HEK293 (cell line): ENCODE measurements around the gene SRRM4.

Experiments
- BCL6B ChIP-seq: fragments of 450-650 bp; formaldehyde crosslinking; IDR thresholded peaks from 2 replicates; pipeline ENCODE4 v1.5.1; 2017; ENCODE audit warnings: missing biosample characterization, missing genetic modification characterization
- PRDM10 ChIP-seq: fragments of 450-650 bp; formaldehyde crosslinking; IDR thresholded peaks from 2 replicates; pipeline ENCODE4 v1.5.1; 2016; ENCODE audit warnings: missing biosample characterization, missing genetic modification characterization
- RBAK ChIP-seq: fragments of 450-650 bp; formaldehyde crosslinking; IDR thresholded peaks from 2 replicates; pipeline ENCODE4 v1.5.1; 2016; ENCODE audit warnings: missing biosample characterization, missing genetic modification characterization
- YY1 ChIP-seq: fragments of 450-650 bp; formaldehyde crosslinking; IDR thresholded peaks from 2 replicates; pipeline ENCODE4 v1.5.1; 2018; ENCODE audit warnings: missing biosample characterization, missing genetic modification characterization
- ZNF133 ChIP-seq: fragments of 450-650 bp; formaldehyde crosslinking; IDR thresholded peaks from 2 replicates; pipeline ENCODE4 v1.5.1; 2016; ENCODE audit warnings: missing biosample characterization, missing genetic modification characterization
- ZNF146 ChIP-seq: fragments of 450-650 bp; formaldehyde crosslinking; IDR thresholded peaks from 2 replicates; pipeline ENCODE4 v1.5.1; 2016; ENCODE audit warnings: missing biosample characterization, missing genetic modification characterization
- ZNF155 ChIP-seq: fragments of 450-650 bp; formaldehyde crosslinking; IDR thresholded peaks from 2 replicates; pipeline ENCODE4 v1.5.1; 2016; ENCODE audit warnings: missing biosample characterization, missing genetic modification characterization
- ZNF184 ChIP-seq: fragments of 450-650 bp; IDR thresholded peaks from 2 replicates; pipeline ENCODE4 v1.5.1; 2018; ENCODE audit warnings: missing biosample characterization, mild to moderate bottlenecking, missing genetic modification characterization
- ZNF354C ChIP-seq: fragments of 450-650 bp; formaldehyde crosslinking; IDR thresholded peaks from 2 replicates; pipeline ENCODE4 v1.5.1; 2016; ENCODE audit warnings: missing biosample characterization, missing genetic modification characterization, low read depth, borderline replicate concordance
- ZNF664 ChIP-seq: fragments of 450-650 bp; formaldehyde crosslinking; IDR thresholded peaks from 2 replicates; pipeline ENCODE4 v1.5.1; 2016; ENCODE audit warnings: missing biosample characterization, missing genetic modification characterization
- ZNF792 ChIP-seq: fragments of 450-650 bp; formaldehyde crosslinking; IDR thresholded peaks from 2 replicates; pipeline ENCODE4 v1.5.1; 2016; ENCODE audit warnings: missing biosample characterization, missing genetic modification characterization
- TF ChIP-seq, protein P1 (sequence below): fragments of 450-650 bp; formaldehyde crosslinking; IDR thresholded peaks from 2 replicates; pipeline ENCODE4 v1.5.1; 2016; ENCODE audit warnings: missing biosample characterization, missing genetic modification characterization

- TF ChIP-seq ZNF155 (tag by site-specific recombination) = no peak
- no peak for TF ChIP-seq ZNF184 (tag by site-specific recombination)
- no peak for TF ChIP-seq ZNF146 (tag by site-specific recombination)
- TF ChIP-seq ZNF792 (tag by site-specific recombination) = no peak
- no peak for TF ChIP-seq PRDM10 (tag by site-specific recombination)
- TF ChIP-seq, protein P1, sequence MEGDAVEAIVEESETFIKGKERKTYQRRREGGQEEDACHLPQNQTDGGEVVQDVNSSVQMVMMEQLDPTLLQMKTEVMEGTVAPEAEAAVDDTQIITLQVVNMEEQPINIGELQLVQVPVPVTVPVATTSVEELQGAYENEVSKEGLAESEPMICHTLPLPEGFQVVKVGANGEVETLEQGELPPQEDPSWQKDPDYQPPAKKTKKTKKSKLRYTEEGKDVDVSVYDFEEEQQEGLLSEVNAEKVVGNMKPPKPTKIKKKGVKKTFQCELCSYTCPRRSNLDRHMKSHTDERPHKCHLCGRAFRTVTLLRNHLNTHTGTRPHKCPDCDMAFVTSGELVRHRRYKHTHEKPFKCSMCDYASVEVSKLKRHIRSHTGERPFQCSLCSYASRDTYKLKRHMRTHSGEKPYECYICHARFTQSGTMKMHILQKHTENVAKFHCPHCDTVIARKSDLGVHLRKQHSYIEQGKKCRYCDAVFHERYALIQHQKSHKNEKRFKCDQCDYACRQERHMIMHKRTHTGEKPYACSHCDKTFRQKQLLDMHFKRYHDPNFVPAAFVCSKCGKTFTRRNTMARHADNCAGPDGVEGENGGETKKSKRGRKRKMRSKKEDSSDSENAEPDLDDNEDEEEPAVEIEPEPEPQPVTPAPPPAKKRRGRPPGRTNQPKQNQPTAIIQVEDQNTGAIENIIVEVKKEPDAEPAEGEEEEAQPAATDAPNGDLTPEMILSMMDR (tag by site-specific recombination) = no peak
- no peak for TF ChIP-seq ZNF133
- TF ChIP-seq BCL6B (tag by site-specific recombination) = no peak
- TF ChIP-seq ZNF354C (tag by site-specific recombination) = no peak
- TF ChIP-seq YY1 (tag by site-specific recombination) = no peak
- TF ChIP-seq RBAK (tag by site-specific recombination) = no peak
- TF ChIP-seq ZNF664 (tag by site-specific recombination) = no peak
Measured at GRCh38 chr12:119129827-119130434, 148.6 kb downstream of the SRRM4 start.
